ENCODE measurements around the gene CLNK. TPM values are rescaled to one million over a fixed set of nuclear protein-coding genes. Genes with fewer than 3 reads are reported as not detected.
A peak's percentile ranks its signal among the peaks of the same experiment; 100 is the strongest.

Gene CLNK
- total RNA-seq: 0.79 and 0.80 TPM in 2 replicates

GRCh38 chr4:10684631-10685030 lies at the start of gene CLNK:
Gene CLNK (minus strand): TSS chr4:10684768. CDS start chr4:10667869, 16,899 bp downstream.
- H3K27me3 Mint-ChIP-seq: no peaks in the 10 kb centered on the region
- no peak within 1 kb of the TSS for H3K27ac Mint-ChIP-seq
- intact Hi-C loops (cut with micrococcal nuclease): no loop called here
- H3K4me3 Mint-ChIP-seq: no peak within 1 kb of the TSS
- DNase-seq: no peak
- peaks cover 7% of the 10 kb centered on the region for H3K4me1 Mint-ChIP-seq
- peaks cover 11% of the 10 kb centered on the region for H3K9me3 Mint-ChIP-seq
- H3K36me3 Mint-ChIP-seq (ENCODE audit: low read depth): peaks cover 3% of the 10 kb centered on the region

GRCh38 chr4:10733481-10734062 lies 49.0 kb upstream of the CLNK start:
- Mint-ChIP-seq H3K4me3 (peak overlapping the region; percentile 43), H3K36me3 (ENCODE audit: low read depth) (peaks cover 12% of the 10 kb centered on the region), H3K27ac (peak overlapping the region; percentile 96), H3K27me3 (no peaks in the 10 kb centered on the region), H3K4me1 (peaks cover 62% of the 10 kb centered on the region), H3K9me3 (peaks cover 14% of the 10 kb centered on the region)
- intact Hi-C loops (cut with micrococcal nuclease): loop anchor here (2.0 to 10.0 kb wide), 8 partner anchors 49 to 739 kb away; partner anchors contain the start of gene HS3ST1
- no peak for DNase-seq

DNA sequence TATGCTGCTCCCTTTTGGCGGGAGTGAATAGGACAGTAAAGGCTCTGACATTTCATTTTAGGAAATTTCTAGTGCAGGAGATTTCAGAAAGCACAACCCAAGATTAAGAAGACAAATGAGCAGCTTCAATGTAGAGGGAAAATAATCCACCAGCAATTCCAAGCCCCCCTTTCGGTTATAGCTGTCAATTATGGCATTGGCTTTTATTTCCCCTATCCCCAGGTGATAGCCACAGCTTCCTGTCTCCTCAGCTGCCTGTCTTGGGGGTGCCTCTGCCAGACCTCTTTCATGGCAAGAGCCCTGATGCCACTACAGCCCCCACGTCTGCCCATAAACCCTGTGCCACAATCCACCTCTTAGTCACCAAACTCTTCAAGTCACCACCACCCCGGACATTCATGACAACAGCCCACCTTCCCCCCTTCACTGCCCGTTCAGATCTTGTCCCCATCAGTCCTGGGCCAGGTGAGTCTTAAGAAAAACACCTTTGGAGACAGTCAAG lies 48.4 kb upstream of the CLNK start:
- Mint-ChIP-seq H3K4me1 (peaks cover 62% of the 10 kb centered on the region), H3K27me3 (no peaks in the 10 kb centered on the region), H3K36me3 (ENCODE audit: low read depth) (peaks cover 12% of the 10 kb centered on the region), H3K4me3 (peak overlapping the region; percentile 43), H3K27ac (peak overlapping the region; percentile 96), H3K9me3 (peaks cover 8% of the 10 kb centered on the region)
- intact Hi-C loops (cut with micrococcal nuclease): loop anchor here (1.0 to 10.0 kb wide), 12 partner anchors 7 to 739 kb away; partner anchors contain the start of gene HS3ST1
- no peak for DNase-seq

GRCh38 chr4:10732235-10732913 lies 47.8 kb upstream of the CLNK start:
- intact Hi-C loops (cut with micrococcal nuclease): loop anchor here (1.0 to 10.0 kb wide), 12 partner anchors 8 to 740 kb away; partner anchors contain the start of gene HS3ST1
- DNase-seq: peak; percentile 77
- peaks cover 11% of the 10 kb centered on the region for H3K9me3 Mint-ChIP-seq
- H3K4me1 Mint-ChIP-seq: peaks cover 63% of the 10 kb centered on the region
- H3K4me3 Mint-ChIP-seq: peak overlapping the region; percentile 44
- peak overlapping the region; percentile 96 for H3K27ac Mint-ChIP-seq
- no peaks in the 10 kb centered on the region for H3K27me3 Mint-ChIP-seq
- peaks cover 15% of the 10 kb centered on the region for H3K36me3 Mint-ChIP-seq (ENCODE audit: low read depth)

DNA sequence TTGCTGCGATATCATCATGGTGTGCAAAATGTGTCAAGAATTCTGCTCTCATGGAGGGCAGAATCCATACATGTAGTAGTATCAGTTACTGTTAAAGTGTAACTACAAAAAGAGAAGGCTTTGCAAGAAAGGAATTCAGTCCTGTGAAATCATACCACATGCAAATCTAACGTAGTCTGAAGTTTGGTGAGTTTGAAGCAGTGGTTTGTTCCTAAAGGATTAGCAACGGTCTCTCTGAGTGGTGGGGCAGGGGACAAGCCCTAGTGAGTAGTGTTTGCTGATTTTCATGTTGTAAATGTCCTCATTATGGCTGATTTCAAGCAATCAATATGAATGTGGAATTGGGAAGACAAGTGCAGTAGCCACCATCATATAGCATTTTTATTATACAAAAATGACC lies 47.1 kb upstream of the CLNK start:
- DNase-seq: no peak
- Mint-ChIP-seq H3K27ac (peak overlapping the region; percentile 97), H3K4me3 (peak overlapping the region; percentile 51), H3K4me1 (peaks cover 65% of the 10 kb centered on the region), H3K9me3 (peaks cover 17% of the 10 kb centered on the region), H3K36me3 (ENCODE audit: low read depth) (peaks cover 15% of the 10 kb centered on the region), H3K27me3 (no peaks in the 10 kb centered on the region)
- intact Hi-C loops (cut with micrococcal nuclease): loop anchor here (1.0 to 10.0 kb wide), 13 partner anchors 8 to 741 kb away; partner anchors contain the start of genes HS3ST1 and WDR1

- peaks cover 17% of the 10 kb centered on the region for H3K9me3 Mint-ChIP-seq
- peak overlapping the region; percentile 15 for H3K4me3 Mint-ChIP-seq
- intact Hi-C loops (cut with micrococcal nuclease): loop anchor here (2.0 to 10.0 kb wide), 8 partner anchors 51 to 741 kb away; partner anchors contain the start of genes HS3ST1 and WDR1
- no peaks in the 10 kb centered on the region for H3K27me3 Mint-ChIP-seq
- no peak for DNase-seq
- H3K27ac Mint-ChIP-seq: peak overlapping the region; percentile 97
- H3K4me1 Mint-ChIP-seq: peaks cover 61% of the 10 kb centered on the region
- peaks cover 15% of the 10 kb centered on the region for H3K36me3 Mint-ChIP-seq (ENCODE audit: low read depth)
Measured at GRCh38 chr4:10731162-10731561, 46.6 kb upstream of the CLNK start.

GRCh38 chr4:10730590-10730989 lies 46.0 kb upstream of the CLNK start:
- peak overlapping the region; percentile 97 for H3K27ac Mint-ChIP-seq
- no peaks in the 10 kb centered on the region for H3K27me3 Mint-ChIP-seq
- DNase-seq: no peak
- H3K4me3 Mint-ChIP-seq: peak overlapping the region; percentile 40
- H3K9me3 Mint-ChIP-seq: peaks cover 17% of the 10 kb centered on the region
- intact Hi-C loops (cut with micrococcal nuclease): loop anchor here (2.0 to 10.0 kb wide), 8 partner anchors 52 to 742 kb away; partner anchors contain the start of genes HS3ST1 and WDR1
- peaks cover 61% of the 10 kb centered on the region for H3K4me1 Mint-ChIP-seq
- peaks cover 15% of the 10 kb centered on the region for H3K36me3 Mint-ChIP-seq (ENCODE audit: low read depth)

- H3K36me3 Mint-ChIP-seq (ENCODE audit: low read depth): peaks cover 11% of the 10 kb centered on the region
- DNase-seq: no peak
- intact Hi-C loops (cut with micrococcal nuclease): loop anchor here (2.0 to 10.0 kb wide), 8 partner anchors 52 to 742 kb away; partner anchors contain the start of genes HS3ST1 and WDR1
- H3K27ac Mint-ChIP-seq: peak overlapping the region; percentile 97
- peaks cover 59% of the 10 kb centered on the region for H3K4me1 Mint-ChIP-seq
- peaks cover 17% of the 10 kb centered on the region for H3K9me3 Mint-ChIP-seq
- H3K4me3 Mint-ChIP-seq: peak overlapping the region; percentile 40
- no peaks in the 10 kb centered on the region for H3K27me3 Mint-ChIP-seq
Measured at GRCh38 chr4:10730019-10730418, 45.5 kb upstream of the CLNK start.

DNA sequence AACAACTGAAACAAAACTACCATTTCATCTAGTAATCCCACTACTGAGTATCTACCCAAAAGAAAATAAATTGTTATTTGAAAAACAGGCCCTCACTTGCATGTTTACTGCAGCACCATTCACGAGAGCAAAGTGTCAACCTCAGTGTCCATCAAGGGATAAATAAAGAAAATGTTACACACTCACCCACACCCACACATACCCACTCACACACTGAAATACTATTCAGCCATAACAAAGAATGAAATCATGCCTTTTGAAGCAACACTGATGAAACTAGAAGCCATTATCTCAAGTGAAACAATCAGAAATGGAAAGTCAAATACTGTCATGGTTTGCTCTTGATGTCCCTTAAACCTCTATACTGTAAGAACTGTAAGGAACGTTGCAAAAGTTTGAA lies 44.8 kb upstream of the CLNK start:
- H3K27me3 Mint-ChIP-seq: no peaks in the 10 kb centered on the region
- H3K36me3 Mint-ChIP-seq (ENCODE audit: low read depth): peaks cover 11% of the 10 kb centered on the region
- peaks cover 17% of the 10 kb centered on the region for H3K9me3 Mint-ChIP-seq
- no peak overlapping the region for H3K4me3 Mint-ChIP-seq
- peaks cover 55% of the 10 kb centered on the region for H3K4me1 Mint-ChIP-seq
- DNase-seq: no peak
- intact Hi-C loops (cut with micrococcal nuclease): no loop called here
- H3K27ac Mint-ChIP-seq: peak overlapping the region; percentile 97

DNA sequence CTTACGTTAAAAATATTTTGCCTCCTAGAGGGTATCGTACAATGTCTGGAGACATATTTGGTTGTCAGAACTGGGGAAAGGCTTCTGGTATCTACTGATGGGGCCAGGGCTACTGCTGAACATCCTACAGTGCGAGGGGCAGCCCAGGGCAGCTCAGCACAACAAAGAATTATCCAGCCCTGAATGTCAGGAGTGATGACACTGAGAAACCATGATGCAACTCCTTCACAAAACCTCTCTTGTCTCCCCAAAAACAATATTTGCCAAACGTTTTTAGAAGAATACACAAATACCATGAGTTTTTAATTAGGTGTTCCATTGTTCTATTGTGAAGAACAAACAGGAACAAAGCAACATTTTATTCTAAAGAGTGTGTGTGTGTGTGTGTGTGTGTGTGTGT lies 43.4 kb upstream of the CLNK start:
- intact Hi-C loops (cut with micrococcal nuclease): no loop called here
- Mint-ChIP-seq H3K9me3 (peaks cover 17% of the 10 kb centered on the region), H3K36me3 (ENCODE audit: low read depth) (peaks cover 11% of the 10 kb centered on the region), H3K4me1 (peaks cover 56% of the 10 kb centered on the region), H3K4me3 (no peak overlapping the region), H3K27ac (peak overlapping the region; percentile 98), H3K27me3 (no peaks in the 10 kb centered on the region)
- DNase-seq: no peak

DNA sequence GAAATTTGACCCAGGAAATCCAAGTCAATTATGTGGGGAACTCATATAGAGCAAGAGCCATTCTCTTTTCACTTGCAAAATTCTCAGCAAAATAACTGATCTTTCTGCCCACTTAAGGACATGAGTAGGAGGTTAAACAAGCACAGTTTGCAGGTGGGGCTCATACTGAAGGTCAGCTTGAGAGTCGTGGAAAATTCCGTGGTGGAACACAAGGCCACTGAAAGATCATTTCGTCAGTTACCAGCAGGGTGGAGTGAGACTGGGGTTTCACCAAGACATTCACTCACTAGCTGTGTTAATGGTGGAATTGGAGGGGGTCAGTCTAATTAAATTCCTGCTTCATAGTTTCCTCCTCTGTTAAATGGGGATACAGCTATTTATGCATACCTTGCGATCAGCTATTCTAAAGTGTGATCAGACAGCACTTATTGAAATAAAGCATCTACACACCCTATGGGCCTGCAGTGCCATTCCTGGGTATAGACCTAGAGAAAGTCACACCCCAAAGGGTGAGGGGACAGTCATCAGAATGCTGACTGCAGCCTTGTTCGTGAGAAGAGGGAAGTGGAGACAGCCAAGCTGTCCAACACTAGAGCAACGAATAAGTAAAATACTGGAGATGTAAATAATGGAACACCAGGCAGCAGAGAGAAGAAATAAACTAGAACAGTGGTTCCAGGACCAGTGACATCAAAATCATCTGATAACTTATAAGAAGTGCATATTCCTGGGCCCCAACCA lies 42.7 kb upstream of the CLNK start:
- intact Hi-C loops (cut with micrococcal nuclease): no loop called here
- H3K27ac Mint-ChIP-seq: peak overlapping the region; percentile 98
- H3K4me1 Mint-ChIP-seq: peaks cover 58% of the 10 kb centered on the region
- no peaks in the 10 kb centered on the region for H3K27me3 Mint-ChIP-seq
- H3K9me3 Mint-ChIP-seq: peaks cover 17% of the 10 kb centered on the region
- peak overlapping the region; percentile 16 for H3K4me3 Mint-ChIP-seq
- peaks cover 13% of the 10 kb centered on the region for H3K36me3 Mint-ChIP-seq (ENCODE audit: low read depth)
- DNase-seq: no peak

- Mint-ChIP-seq H3K4me3 (peak overlapping the region; percentile 65), H3K36me3 (ENCODE audit: low read depth) (peaks cover 10% of the 10 kb centered on the region), H3K4me1 (peaks cover 46% of the 10 kb centered on the region), H3K9me3 (peaks cover 14% of the 10 kb centered on the region), H3K27ac (peak overlapping the region; percentile 88), H3K27me3 (no peaks in the 10 kb centered on the region)
- intact Hi-C loops (cut with micrococcal nuclease): loop anchor here (1.0 to 2.0 kb wide), 2 partner anchors 9 to 66 kb away; no protein-coding TSS in a partner anchor
- DNase-seq: peak; percentile 69
Measured at GRCh38 chr4:10722957-10723356, 38.4 kb upstream of the CLNK start.

DNA sequence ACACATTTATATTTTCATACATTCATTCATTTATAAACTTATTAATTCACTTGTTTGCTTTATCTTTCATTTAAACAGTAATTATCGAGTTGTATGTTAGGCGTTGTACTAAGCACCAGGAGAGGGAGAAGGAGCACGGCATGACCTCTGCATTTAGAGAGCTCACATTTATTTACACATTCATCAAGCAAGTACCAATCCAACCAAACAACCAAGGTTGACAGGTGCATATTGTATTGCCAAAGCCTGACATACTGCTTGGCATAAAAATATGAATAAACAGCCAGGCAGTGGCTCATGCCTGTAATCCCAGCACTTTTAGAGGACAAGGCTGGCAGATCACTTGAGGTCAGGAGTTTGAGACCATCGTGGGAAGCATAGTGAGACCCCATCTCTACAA lies 37.0 kb upstream of the CLNK start:
- intact Hi-C loops (cut with micrococcal nuclease): loop anchor here (2.0 kb wide), 1 partner anchor 65 kb away; no protein-coding TSS in a partner anchor
- Mint-ChIP-seq H3K9me3 (peaks cover 4% of the 10 kb centered on the region), H3K4me3 (no peak overlapping the region), H3K36me3 (ENCODE audit: low read depth) (peaks cover 7% of the 10 kb centered on the region), H3K27ac (peak overlapping the region; percentile 30), H3K4me1 (peaks cover 37% of the 10 kb centered on the region), H3K27me3 (no peaks in the 10 kb centered on the region)
- DNase-seq: no peak

All from activated CD4-positive, alpha-beta T cell treated with anti-CD3 and anti-CD28 coated beads, Interleukin-2, amount 10 ng/mL, durations not matched to agents 24 days and 14 days (primary cell).